SK-N-SH (cell line): ENCODE results near the gene THSD7B.

Experiments used
- MEF2A ChIP-seq: IDR thresholded peaks from 2 replicates; pipeline ENCODE4 v1.4.0; 2012; ENCODE audit warnings: low read depth, borderline replicate concordance
- MXI1 ChIP-seq: IDR thresholded peaks from 2 replicates; pipeline ENCODE4 v1.6.1; 2012; ENCODE audit warnings: mild to moderate bottlenecking, low read depth, low read length, improper control_type of control experiment
- POLR2AphosphoS5 ChIP-seq: IDR thresholded peaks from 2 replicates; pipeline ENCODE4 v1.6.1; 2012; ENCODE audit warnings: low read depth, low read length
- RFX5 ChIP-seq: IDR thresholded peaks from 2 replicates; pipeline ENCODE4 v1.6.1; 2012; ENCODE audit warnings: mild to moderate bottlenecking, improper control_type of control experiment, low read length
- TAF1 ChIP-seq: IDR thresholded peaks from 2 replicates; pipeline ENCODE4 v1.6.1; 2012; ENCODE audit warnings: low read depth, mild to moderate bottlenecking, low read length, moderate library complexity, borderline replicate concordance
- TF ChIP-seq, protein P1 (sequence below): IDR thresholded peaks from 2 replicates; pipeline ENCODE4; 2012
- TF ChIP-seq, protein P2 (sequence below): fragments of 150-350 bp; IDR thresholded peaks from 2 replicates; pipeline ENCODE4 v1.6.1; 2017; ENCODE audit warnings: antibody characterized with exemption, low read length, low read depth, borderline replicate concordance
- TF ChIP-seq, protein P3 (sequence below): fragments of 200-600 bp; sonication (generic); IDR thresholded peaks from 2 replicates; pipeline ENCODE4 v1.6.1; 2017; ENCODE audit warnings: antibody characterized with exemption, mild to moderate bottlenecking, moderate library complexity
- TF ChIP-seq, protein P4 (sequence below): IDR thresholded peaks from 2 replicates; pipeline ENCODE4 v1.4.0; 2012; ENCODE audit warnings: low read depth

DNA sequence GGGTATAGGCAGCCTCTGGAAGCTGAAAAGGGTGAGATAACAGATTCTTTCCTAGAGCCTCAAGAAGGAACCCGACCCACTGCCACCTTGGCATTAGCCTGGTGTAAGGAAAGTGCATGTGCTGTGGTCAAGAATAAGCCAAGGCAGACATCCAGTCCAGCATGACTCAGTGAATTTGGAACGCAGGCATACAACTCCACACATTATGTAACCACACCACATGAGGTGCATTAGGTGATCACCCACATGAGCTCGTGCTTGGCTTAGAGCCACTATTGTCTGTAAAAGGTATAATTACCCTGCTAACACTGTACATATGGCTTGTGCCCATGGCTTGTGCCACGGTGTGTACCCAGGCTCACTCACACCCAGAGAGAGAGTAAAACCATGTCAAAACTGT lies 615.3 kb downstream of the THSD7B start:
- TF ChIP-seq MXI1 (no peak), MEF2A (no peak), TAF1 (no peak), POLR2AphosphoS5 (no peak), RFX5 (no peak)
- TF ChIP-seq, protein P1, sequence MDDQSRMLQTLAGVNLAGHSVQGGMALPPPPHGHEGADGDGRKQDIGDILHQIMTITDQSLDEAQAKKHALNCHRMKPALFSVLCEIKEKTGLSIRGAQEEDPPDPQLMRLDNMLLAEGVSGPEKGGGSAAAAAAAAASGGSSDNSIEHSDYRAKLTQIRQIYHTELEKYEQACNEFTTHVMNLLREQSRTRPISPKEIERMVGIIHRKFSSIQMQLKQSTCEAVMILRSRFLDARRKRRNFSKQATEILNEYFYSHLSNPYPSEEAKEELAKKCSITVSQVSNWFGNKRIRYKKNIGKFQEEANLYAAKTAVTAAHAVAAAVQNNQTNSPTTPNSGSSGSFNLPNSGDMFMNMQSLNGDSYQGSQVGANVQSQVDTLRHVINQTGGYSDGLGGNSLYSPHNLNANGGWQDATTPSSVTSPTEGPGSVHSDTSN = no peak
- TF ChIP-seq, protein P2, sequence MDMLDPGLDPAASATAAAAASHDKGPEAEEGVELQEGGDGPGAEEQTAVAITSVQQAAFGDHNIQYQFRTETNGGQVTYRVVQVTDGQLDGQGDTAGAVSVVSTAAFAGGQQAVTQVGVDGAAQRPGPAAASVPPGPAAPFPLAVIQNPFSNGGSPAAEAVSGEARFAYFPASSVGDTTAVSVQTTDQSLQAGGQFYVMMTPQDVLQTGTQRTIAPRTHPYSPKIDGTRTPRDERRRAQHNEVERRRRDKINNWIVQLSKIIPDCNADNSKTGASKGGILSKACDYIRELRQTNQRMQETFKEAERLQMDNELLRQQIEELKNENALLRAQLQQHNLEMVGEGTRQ = no peak
- TF ChIP-seq, protein P3, sequence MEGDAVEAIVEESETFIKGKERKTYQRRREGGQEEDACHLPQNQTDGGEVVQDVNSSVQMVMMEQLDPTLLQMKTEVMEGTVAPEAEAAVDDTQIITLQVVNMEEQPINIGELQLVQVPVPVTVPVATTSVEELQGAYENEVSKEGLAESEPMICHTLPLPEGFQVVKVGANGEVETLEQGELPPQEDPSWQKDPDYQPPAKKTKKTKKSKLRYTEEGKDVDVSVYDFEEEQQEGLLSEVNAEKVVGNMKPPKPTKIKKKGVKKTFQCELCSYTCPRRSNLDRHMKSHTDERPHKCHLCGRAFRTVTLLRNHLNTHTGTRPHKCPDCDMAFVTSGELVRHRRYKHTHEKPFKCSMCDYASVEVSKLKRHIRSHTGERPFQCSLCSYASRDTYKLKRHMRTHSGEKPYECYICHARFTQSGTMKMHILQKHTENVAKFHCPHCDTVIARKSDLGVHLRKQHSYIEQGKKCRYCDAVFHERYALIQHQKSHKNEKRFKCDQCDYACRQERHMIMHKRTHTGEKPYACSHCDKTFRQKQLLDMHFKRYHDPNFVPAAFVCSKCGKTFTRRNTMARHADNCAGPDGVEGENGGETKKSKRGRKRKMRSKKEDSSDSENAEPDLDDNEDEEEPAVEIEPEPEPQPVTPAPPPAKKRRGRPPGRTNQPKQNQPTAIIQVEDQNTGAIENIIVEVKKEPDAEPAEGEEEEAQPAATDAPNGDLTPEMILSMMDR = no peak
- TF ChIP-seq, protein P4, sequence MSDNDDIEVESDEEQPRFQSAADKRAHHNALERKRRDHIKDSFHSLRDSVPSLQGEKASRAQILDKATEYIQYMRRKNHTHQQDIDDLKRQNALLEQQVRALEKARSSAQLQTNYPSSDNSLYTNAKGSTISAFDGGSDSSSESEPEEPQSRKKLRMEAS = no peak
